Liver (tissue), 9 donors: ENCODE results near the gene LINGO3. TPM values are rescaled to one million over a fixed set of nuclear protein-coding genes. Genes with fewer than 3 reads are reported as not detected.

Experiments
- DNase-seq: peaks from one replicate; pipeline ENCODE4 v3.0.0-alpha.2; 2017; ENCODE audit warnings: low spot score
- H3K27ac ChIP-seq, 2 donors: one replicate each; pipeline ENCODE4 v1.7.0; 2013; ENCODE audit warnings: inconsistent platforms in 2 of 2, low read length in 2 of 2, control low read depth in 1 of 2, low read depth in 1 of 2, mild to moderate bottlenecking in 1 of 2
- H3K27me3 ChIP-seq, 4 donors: one replicate each; pipeline versions ENCODE4 v1.6.1 to v1.7.0; 2013; ENCODE audit warnings: low read length in 3 of 4, inconsistent platforms in 1 of 4, mild to moderate bottlenecking in 1 of 4, moderate library complexity in 1 of 4; ENCODE audit not compliant: control insufficient read depth in 4 of 4, insufficient read depth in 4 of 4
- H3K36me3 ChIP-seq, 4 donors: one replicate each; pipeline versions ENCODE4 v1.6.1 to v1.7.0; 2013; ENCODE audit warnings: low read length in 3 of 4, mild to moderate bottlenecking in 3 of 4, low read depth in 1 of 4, moderate library complexity in 1 of 4; ENCODE audit not compliant: control insufficient read depth in 4 of 4, insufficient read depth in 3 of 4
- H3K4me1 ChIP-seq, 4 donors: one replicate each; pipeline versions ENCODE4 v1.6.1 to v1.7.0; 2013; ENCODE audit warnings: low read length in 3 of 4, mild to moderate bottlenecking in 3 of 4, moderate library complexity in 1 of 4; ENCODE audit not compliant: control insufficient read depth in 4 of 4, insufficient read depth in 4 of 4
- H3K4me3 ChIP-seq, 3 donors: one replicate each; pipeline versions ENCODE4 v1.6.1 to v1.7.0; 2013; ENCODE audit warnings: low read length in 3 of 3, control low read depth in 1 of 3, low read depth in 1 of 3, mild to moderate bottlenecking in 1 of 3
- H3K9ac ChIP-seq, 2 donors: one replicate each; pipeline ENCODE4 v1.7.0; 2013; ENCODE audit warnings: low read length in 2 of 2, mild to moderate bottlenecking in 2 of 2, moderate library complexity in 2 of 2, control low read depth in 1 of 2, low read depth in 1 of 2
- H3K9me3 ChIP-seq, 4 donors: one replicate each; pipeline versions ENCODE4 v1.6.1 to v1.7.0; 2013; ENCODE audit warnings: low read length in 3 of 4; ENCODE audit not compliant: control insufficient read depth in 4 of 4
- EGR1 ChIP-seq, 2 donors: IDR thresholded peaks; 2 replicates each; pipeline ENCODE4 v1.6.1; 2016 to 2018; ENCODE audit warnings: antibody characterized with exemption in 2 of 2, low read depth in 2 of 2
- FOXA1 ChIP-seq: IDR thresholded peaks from 2 replicates; pipeline ENCODE4 v1.6.1; 2016; ENCODE audit warnings: antibody characterized with exemption
- FOXA2 ChIP-seq: IDR thresholded peaks from 2 replicates; pipeline ENCODE4 v1.6.1; 2016; ENCODE audit warnings: antibody characterized with exemption
- HNF4A ChIP-seq, 2 donors: conservative IDR thresholded peaks; 2 replicates each; pipeline ENCODE4 v1.6.1; 2016; ENCODE audit warnings: antibody characterized with exemption in 2 of 2, mild to moderate bottlenecking in 2 of 2
- HNF4G ChIP-seq: IDR thresholded peaks from 2 replicates; pipeline ENCODE4 v1.6.1; 2016; ENCODE audit warnings: antibody characterized with exemption
- JUND ChIP-seq, 2 donors: IDR thresholded peaks; 2 replicates each; pipeline ENCODE4 v1.6.1; 2016; ENCODE audit warnings: antibody characterized with exemption in 2 of 2
- NR2F2 ChIP-seq: IDR thresholded peaks from 2 replicates; pipeline ENCODE4 v1.6.1; 2016; ENCODE audit warnings: antibody characterized with exemption
- RAD21 ChIP-seq, 2 donors: IDR thresholded peaks; 2 replicates each; pipeline ENCODE4 v1.6.1; 2016; ENCODE audit warnings: antibody characterized with exemption in 2 of 2, mild to moderate bottlenecking in 2 of 2
- SP1 ChIP-seq: IDR thresholded peaks from 2 replicates; pipeline ENCODE4 v1.6.1; 2018; ENCODE audit warnings: antibody characterized with exemption, mild to moderate bottlenecking
- YY1 ChIP-seq: IDR thresholded peaks from 2 replicates; pipeline ENCODE4 v1.6.1; 2016; ENCODE audit warnings: antibody characterized with exemption, mild to moderate bottlenecking
- WGBS: extraction: QIAGEN DNeasy Blood & Tissue Kit; methylation state at CpG from one replicate; pipeline ENCODE4 v1.1.7; 2013; 5-methylcytosine and 5-hydroxymethylcytosine counted together
- polyA plus RNA-seq, 2 donors: library from polyadenylated mRNA; stranded (reverse) in 1 of 2; unstranded in 1 of 2; fragments of 200-250 nt in 1 of 2; fragments of >200 nt in 1 of 2; fragmentation: Nextera tagmentation in 1 of 2; extraction: Ambion mirVana in 1 of 2; gene quantifications; one replicate each; pipeline versions ENCODE4 v1.2.1 to v1.2.3, GENCODE V29; 2013 to 2015
- total RNA-seq, 2 donors: library from RNA; depleted of rRNA; stranded (reverse); fragments of >200 nt; gene quantifications; one replicate each; pipeline ENCODE4 v1.2.3, GENCODE V29; 2014
- TF ChIP-seq, protein P1 (sequence below): IDR thresholded peaks from 2 replicates; pipeline ENCODE4 v1.6.1; 2016; ENCODE audit warnings: antibody characterized with exemption
- TF ChIP-seq, protein P2 (sequence below): fragments of 150-350 bp; IDR thresholded peaks from 2 replicates; pipeline ENCODE4 v1.5.1; 2017; ENCODE audit warnings: improper control_type of control experiment, low read depth, low read length; ENCODE audit not compliant: missing input control
- TF ChIP-seq, protein P3 (sequence below): IDR thresholded peaks from 2 replicates; pipeline ENCODE4 v1.6.1; 2016; ENCODE audit warnings: antibody characterized with exemption
- TF ChIP-seq, protein P4 (sequence below): IDR thresholded peaks from 2 replicates; pipeline ENCODE4 v1.6.1; 2016; ENCODE audit warnings: antibody characterized with exemption, mild to moderate bottlenecking
- donor health status: healthy.
- donor health status: healthy.
- donor health status: healthy.
- donor health status: healthy.
- donor health status: healthy.

LINGO3 gene
- total and polyA plus RNA-seq, 4 donors = 0.02 to 0.08 (median 0.07) TPM

DNA sequence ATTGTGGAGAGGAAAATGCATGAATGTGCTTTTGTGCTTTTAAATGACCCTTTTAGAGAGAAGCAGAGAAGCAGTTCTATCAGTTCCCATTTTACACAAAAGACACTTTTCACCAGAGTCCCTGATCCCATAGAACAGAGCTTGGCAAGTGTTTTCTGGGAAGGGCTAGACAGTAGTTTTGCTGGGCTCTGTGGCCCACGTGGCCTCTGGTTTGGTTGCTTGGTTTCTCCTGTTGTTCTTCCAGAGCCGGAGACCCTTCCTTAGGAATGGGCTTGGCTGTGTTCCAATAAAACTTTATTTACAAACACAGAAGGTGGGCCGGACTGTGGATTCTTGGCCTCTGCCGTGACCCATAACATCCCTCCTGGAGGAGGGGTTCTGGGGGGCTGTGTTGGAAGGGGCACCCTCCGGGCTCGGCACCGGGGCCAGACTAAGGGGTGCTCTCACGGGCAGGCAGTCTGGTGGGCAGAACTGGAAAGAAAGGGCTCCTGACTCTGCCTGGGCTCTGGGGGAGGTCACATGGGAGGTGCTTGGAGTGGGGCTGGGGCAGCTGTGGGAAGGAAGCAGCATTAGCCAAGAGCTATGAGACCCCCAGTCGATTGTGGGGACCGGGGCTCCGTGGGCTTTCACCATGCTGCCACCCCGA, 23.8 kb upstream of the LINGO3 start (continued):
- TF ChIP-seq, protein P1, sequence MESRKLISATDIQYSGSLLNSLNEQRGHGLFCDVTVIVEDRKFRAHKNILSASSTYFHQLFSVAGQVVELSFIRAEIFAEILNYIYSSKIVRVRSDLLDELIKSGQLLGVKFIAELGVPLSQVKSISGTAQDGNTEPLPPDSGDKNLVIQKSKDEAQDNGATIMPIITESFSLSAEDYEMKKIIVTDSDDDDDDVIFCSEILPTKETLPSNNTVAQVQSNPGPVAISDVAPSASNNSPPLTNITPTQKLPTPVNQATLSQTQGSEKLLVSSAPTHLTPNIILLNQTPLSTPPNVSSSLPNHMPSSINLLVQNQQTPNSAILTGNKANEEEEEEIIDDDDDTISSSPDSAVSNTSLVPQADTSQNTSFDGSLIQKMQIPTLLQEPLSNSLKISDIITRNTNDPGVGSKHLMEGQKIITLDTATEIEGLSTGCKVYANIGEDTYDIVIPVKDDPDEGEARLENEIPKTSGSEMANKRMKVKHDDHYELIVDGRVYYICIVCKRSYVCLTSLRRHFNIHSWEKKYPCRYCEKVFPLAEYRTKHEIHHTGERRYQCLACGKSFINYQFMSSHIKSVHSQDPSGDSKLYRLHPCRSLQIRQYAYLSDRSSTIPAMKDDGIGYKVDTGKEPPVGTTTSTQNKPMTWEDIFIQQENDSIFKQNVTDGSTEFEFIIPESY = no peak
- TF ChIP-seq JUND (IDR thresholded peaks at IDR 0.05) = no peak

DNA sequence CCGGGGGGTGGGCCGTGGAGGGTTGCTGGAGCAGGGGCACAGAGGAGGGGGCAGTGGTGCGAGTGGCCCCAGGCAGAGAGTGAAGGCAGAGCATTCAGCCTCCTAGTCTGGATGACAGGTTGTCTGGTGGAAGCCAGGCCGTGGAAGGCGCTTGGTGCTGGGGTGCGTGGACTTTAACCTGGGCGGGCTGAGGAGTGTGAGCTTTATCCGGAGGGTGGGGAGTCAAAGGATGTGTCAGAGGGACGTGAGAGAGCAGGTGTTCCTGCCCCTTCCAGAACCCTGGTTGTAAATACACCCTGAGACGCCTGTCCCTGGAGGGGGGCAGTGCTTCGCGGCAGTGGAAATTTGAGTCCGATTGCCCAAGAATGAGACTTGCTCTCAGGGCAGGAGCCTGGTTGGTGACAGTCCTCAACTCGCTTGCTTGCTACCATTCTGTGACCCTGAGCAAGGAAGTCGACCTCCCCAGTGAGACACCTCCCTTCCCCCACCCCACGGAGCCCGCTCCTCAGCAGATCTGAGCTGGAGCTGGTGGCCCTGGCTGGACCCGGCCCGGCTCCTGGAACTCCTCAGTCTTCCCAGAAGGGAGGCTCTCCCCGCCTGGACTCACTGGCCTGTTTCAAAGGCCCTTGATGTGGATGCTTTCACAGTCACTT, 22.8 kb upstream of the LINGO3 start:
- Histone ChIP-seq H3K9me3 (no peaks in the 10 kb centered on the region), H3K36me3 (no peaks in the 10 kb centered on the region), H3K4me1 (peaks cover 16 to 40% (median 33%) of the 10 kb centered on the region in 4 donors), H3K4me3 (no peak overlapping the region), H3K27me3 (no peaks in the 10 kb centered on the region), H3K9ac (no peak overlapping the region), H3K27ac (peak overlapping the region in 1 of 2 donors; percentile 7)
- DNase-seq = no peak
- 50% methylated on average over 20 of the region's 20 CpGs for WGBS
- peak; percentile 76 to 77 for TF ChIP-seq HNF4A (conservative IDR thresholded peaks at IDR 0.05)
- TF ChIP-seq SP1 = peak; percentile 40
- peak; percentile 40 for TF ChIP-seq HNF4G
- TF ChIP-seq, protein P2, sequence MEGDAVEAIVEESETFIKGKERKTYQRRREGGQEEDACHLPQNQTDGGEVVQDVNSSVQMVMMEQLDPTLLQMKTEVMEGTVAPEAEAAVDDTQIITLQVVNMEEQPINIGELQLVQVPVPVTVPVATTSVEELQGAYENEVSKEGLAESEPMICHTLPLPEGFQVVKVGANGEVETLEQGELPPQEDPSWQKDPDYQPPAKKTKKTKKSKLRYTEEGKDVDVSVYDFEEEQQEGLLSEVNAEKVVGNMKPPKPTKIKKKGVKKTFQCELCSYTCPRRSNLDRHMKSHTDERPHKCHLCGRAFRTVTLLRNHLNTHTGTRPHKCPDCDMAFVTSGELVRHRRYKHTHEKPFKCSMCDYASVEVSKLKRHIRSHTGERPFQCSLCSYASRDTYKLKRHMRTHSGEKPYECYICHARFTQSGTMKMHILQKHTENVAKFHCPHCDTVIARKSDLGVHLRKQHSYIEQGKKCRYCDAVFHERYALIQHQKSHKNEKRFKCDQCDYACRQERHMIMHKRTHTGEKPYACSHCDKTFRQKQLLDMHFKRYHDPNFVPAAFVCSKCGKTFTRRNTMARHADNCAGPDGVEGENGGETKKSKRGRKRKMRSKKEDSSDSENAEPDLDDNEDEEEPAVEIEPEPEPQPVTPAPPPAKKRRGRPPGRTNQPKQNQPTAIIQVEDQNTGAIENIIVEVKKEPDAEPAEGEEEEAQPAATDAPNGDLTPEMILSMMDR = no peak
- no peak for TF ChIP-seq FOXA2
- TF ChIP-seq, protein P3, sequence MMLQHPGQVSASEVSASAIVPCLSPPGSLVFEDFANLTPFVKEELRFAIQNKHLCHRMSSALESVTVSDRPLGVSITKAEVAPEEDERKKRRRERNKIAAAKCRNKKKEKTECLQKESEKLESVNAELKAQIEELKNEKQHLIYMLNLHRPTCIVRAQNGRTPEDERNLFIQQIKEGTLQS = no peak

DNA sequence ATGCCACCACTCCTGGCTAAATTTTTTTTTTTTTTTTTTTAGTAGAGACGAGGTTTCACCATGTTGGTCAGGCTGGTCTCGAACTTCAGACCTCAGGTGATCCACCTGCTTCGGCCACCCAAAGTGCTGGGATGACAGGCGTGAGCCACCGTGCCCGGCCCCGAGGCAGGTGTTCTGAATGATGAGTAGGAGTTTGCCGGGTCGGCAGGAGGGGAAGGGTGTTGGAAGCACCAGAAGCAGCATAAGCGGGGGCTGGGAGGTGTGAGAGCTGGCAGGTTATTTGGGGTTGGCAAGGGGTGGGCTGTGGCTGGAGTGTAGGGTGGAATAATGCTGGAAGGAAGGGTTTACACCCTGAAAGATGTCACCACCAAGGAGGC, 22.3 kb upstream of the LINGO3 start:
- no peak for DNase-seq
- Histone ChIP-seq H3K36me3 (no peaks in the 10 kb centered on the region), H3K9me3 (no peaks in the 10 kb centered on the region), H3K27ac (peak overlapping the region in 1 of 2 donors; percentile 7), H3K4me3 (no peak overlapping the region), H3K27me3 (no peaks in the 10 kb centered on the region), H3K4me1 (peaks cover 16 to 40% (median 33%) of the 10 kb centered on the region in 4 donors), H3K9ac (no peak overlapping the region)
- WGBS = 69% methylated on average over 10 of the region's 10 CpGs
- TF ChIP-seq FOXA1 (no peak), EGR1 (IDR thresholded peaks at IDR 0.05; ENCODE audit: low read depth in 2 of 2) (no peak), JUND (IDR thresholded peaks at IDR 0.05) (no peak), NR2F2 (no peak), RAD21 (IDR thresholded peaks at IDR 0.05) (no peak), YY1 (no peak)
- TF ChIP-seq, protein P1 = no peak
- TF ChIP-seq, protein P3 = no peak
- TF ChIP-seq, protein P4, sequence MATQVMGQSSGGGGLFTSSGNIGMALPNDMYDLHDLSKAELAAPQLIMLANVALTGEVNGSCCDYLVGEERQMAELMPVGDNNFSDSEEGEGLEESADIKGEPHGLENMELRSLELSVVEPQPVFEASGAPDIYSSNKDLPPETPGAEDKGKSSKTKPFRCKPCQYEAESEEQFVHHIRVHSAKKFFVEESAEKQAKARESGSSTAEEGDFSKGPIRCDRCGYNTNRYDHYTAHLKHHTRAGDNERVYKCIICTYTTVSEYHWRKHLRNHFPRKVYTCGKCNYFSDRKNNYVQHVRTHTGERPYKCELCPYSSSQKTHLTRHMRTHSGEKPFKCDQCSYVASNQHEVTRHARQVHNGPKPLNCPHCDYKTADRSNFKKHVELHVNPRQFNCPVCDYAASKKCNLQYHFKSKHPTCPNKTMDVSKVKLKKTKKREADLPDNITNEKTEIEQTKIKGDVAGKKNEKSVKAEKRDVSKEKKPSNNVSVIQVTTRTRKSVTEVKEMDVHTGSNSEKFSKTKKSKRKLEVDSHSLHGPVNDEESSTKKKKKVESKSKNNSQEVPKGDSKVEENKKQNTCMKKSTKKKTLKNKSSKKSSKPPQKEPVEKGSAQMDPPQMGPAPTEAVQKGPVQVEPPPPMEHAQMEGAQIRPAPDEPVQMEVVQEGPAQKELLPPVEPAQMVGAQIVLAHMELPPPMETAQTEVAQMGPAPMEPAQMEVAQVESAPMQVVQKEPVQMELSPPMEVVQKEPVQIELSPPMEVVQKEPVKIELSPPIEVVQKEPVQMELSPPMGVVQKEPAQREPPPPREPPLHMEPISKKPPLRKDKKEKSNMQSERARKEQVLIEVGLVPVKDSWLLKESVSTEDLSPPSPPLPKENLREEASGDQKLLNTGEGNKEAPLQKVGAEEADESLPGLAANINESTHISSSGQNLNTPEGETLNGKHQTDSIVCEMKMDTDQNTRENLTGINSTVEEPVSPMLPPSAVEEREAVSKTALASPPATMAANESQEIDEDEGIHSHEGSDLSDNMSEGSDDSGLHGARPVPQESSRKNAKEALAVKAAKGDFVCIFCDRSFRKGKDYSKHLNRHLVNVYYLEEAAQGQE = no peak
- TF ChIP-seq, protein P2 = no peak
